H1 (cell line): Measurements from ENCODE around the gene SYTL2.

ENCODE experiments used
- CEBPB ChIP-seq: IDR thresholded peaks from 2 replicates; pipeline ENCODE4 v1.6.1; 2012; ENCODE audit warnings: low read depth, low read length
- CREB1 ChIP-seq: IDR thresholded peaks from 2 replicates; pipeline ENCODE4 v1.6.1; 2012; ENCODE audit warnings: inconsistent platforms
- EP300 ChIP-seq, 2 experiments: IDR thresholded peaks; 1 replicate in 1 of 2; 2 replicates in 1 of 2; pipeline ENCODE4 v1.6.1; 2011 to 2012; ENCODE audit warnings: low read depth in 2 of 2, low read length in 2 of 2, mild to moderate bottlenecking in 2 of 2, borderline replicate concordance in 1 of 2, inconsistent platforms in 1 of 2, moderate library complexity in 1 of 2
- EZH2 ChIP-seq: fragments of 200-600 bp; sonication (generic); IDR thresholded peaks from 2 replicates; pipeline ENCODE4 v1.7.1; 2012; ENCODE audit warnings: low read depth, mild to moderate bottlenecking, moderate library complexity, low read length, inconsistent platforms; ENCODE audit not compliant: severe bottlenecking
- MAFK ChIP-seq: IDR thresholded peaks from 2 replicates; pipeline ENCODE4 v1.6.1; 2012; ENCODE audit warnings: low read depth, mild to moderate bottlenecking, improper control_type of control experiment, low read length
- POLR2A ChIP-seq, 2 experiments: IDR thresholded peaks; 1 replicate in 1 of 2; 2 replicates in 1 of 2; pipeline ENCODE4 v1.6.1; 2011; ENCODE audit warnings: low read depth in 2 of 2, low read length in 2 of 2, mild to moderate bottlenecking in 2 of 2; ENCODE audit errors: control extremely low read depth in 1 of 2
- POLR2AphosphoS5 ChIP-seq: IDR thresholded peaks from 2 replicates; pipeline ENCODE4 v1.6.1; 2011; ENCODE audit warnings: low read depth, low read length
- RAD21 ChIP-seq, 2 experiments: IDR thresholded peaks in 1 of 2; conservative IDR thresholded peaks in 1 of 2; 2 replicates each; pipeline ENCODE4 v1.6.1; 2011; ENCODE audit warnings: low read depth in 2 of 2, low read length in 2 of 2, improper control_type of control experiment in 1 of 2, inconsistent platforms in 1 of 2, mild to moderate bottlenecking in 1 of 2, moderate library complexity in 1 of 2
- RFX5 ChIP-seq: IDR thresholded peaks from 2 replicates; pipeline ENCODE4 v1.6.1; 2011; ENCODE audit warnings: low read depth, low read length, improper control_type of control experiment, borderline replicate concordance
- RNF2 ChIP-seq: fragments of 200-900, 300-1000 bp; sonication (generic); IDR thresholded peaks from 2 replicates; pipeline ENCODE4 v1.7.1; 2016; ENCODE audit warnings: borderline replicate concordance, low read depth, mild to moderate bottlenecking, antibody characterized with exemption, low read length; ENCODE audit not compliant: poor library complexity, severe bottlenecking; ENCODE audit errors: missing control alignments
- SP2 ChIP-seq: IDR thresholded peaks from 2 replicates; pipeline ENCODE4 v1.6.1; 2012; ENCODE audit warnings: mild to moderate bottlenecking, low read length, inconsistent platforms
- ZNF274 ChIP-seq: IDR thresholded peaks from 2 replicates; pipeline ENCODE4 v1.7.0; 2012; ENCODE audit warnings: low read length, borderline replicate concordance; ENCODE audit errors: extremely low read depth
- TF ChIP-seq, protein P1 (sequence below), 3 experiments: IDR thresholded peaks; 1 replicate in 2 of 3; 2 replicates in 1 of 3; pipeline versions ENCODE4 v1.5.1 to v1.6.1; 2011; ENCODE audit warnings: low read length in 3 of 3, mild to moderate bottlenecking in 3 of 3, inconsistent platforms in 2 of 3, low read depth in 1 of 3, moderate library complexity in 1 of 3; ENCODE audit not compliant: insufficient read depth in 1 of 3; ENCODE audit errors: control extremely low read depth in 1 of 3

DNA sequence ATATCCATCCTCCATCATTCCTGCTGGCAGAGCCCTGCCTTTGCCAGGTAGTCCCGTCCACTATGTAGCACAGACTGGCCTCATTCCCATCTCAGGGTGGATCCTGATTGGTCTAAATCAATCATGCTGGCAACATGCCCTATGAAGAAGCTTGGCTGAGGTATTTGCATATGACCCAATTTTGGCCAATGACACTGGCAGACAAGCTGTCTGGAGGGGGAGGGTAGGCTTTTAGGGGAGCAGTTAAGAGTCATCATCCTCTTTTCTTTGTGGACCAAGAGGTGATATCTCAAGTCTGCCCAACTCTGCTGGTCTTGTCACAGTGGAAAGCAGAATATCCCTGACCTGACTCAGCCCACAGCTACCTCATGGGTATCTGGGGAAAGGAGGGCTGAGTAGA, 130.0 kb downstream of the SYTL2 start:
- no peak for TF ChIP-seq POLR2A (IDR thresholded peaks at IDR 0.05; ENCODE audit: control extremely low read depth in 1 of 2, low read depth in 2 of 2, low read length in 2 of 2)
- TF ChIP-seq, protein P1, sequence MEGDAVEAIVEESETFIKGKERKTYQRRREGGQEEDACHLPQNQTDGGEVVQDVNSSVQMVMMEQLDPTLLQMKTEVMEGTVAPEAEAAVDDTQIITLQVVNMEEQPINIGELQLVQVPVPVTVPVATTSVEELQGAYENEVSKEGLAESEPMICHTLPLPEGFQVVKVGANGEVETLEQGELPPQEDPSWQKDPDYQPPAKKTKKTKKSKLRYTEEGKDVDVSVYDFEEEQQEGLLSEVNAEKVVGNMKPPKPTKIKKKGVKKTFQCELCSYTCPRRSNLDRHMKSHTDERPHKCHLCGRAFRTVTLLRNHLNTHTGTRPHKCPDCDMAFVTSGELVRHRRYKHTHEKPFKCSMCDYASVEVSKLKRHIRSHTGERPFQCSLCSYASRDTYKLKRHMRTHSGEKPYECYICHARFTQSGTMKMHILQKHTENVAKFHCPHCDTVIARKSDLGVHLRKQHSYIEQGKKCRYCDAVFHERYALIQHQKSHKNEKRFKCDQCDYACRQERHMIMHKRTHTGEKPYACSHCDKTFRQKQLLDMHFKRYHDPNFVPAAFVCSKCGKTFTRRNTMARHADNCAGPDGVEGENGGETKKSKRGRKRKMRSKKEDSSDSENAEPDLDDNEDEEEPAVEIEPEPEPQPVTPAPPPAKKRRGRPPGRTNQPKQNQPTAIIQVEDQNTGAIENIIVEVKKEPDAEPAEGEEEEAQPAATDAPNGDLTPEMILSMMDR (IDR thresholded peaks at IDR 0.05; ENCODE audit: control extremely low read depth in 1 of 3, insufficient read depth in 1 of 3, low read depth in 1 of 3, low read length in 3 of 3): no peak
- TF ChIP-seq RFX5: no peak
- TF ChIP-seq RNF2: no peak
- TF ChIP-seq MAFK: no peak
- no peak for TF ChIP-seq SP2
- TF ChIP-seq RAD21 (IDR thresholded peaks at IDR 0.05 in 1 of 2, conservative IDR thresholded peaks at IDR 0.05 in 1 of 2; ENCODE audit: low read depth in 2 of 2, low read length in 2 of 2): no peak
- no peak for TF ChIP-seq EZH2
- TF ChIP-seq ZNF274: no peak
- no peak for TF ChIP-seq CREB1
- no peak for TF ChIP-seq CEBPB
- TF ChIP-seq EP300 (IDR thresholded peaks at IDR 0.05; ENCODE audit: borderline replicate concordance in 1 of 2, low read depth in 2 of 2, low read length in 2 of 2): no peak
- TF ChIP-seq POLR2AphosphoS5: no peak
